ELF-1 (cell line): ENCODE results near the gene CREM.

Experiments
- DNase-seq: peaks from one replicate; pipeline ENCODE4 v3.0.0-alpha.2; 2016; ENCODE audit warnings: low read depth, low spot score

The CREM gene

DNA sequence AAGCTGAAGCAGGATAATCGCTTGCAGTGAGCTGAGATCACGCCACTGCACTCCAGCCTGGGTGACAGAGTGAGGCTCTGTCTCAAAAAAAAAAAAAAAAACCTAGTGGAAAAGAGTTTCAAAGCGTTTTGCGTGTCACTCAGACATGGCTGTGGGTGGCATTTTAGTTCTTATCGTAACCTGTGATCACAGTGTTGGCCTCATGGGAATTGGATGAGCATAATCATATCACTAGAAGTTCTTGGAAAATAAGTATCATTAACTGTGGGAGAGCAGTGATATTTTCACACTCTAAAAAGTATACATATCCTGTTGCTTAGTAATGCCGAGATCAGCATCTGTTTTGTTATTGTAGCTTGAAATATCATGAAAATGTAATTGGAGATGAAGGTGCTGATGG, 92.6 kb downstream of the CREM start:
- DNase-seq, result no peak

DNA sequence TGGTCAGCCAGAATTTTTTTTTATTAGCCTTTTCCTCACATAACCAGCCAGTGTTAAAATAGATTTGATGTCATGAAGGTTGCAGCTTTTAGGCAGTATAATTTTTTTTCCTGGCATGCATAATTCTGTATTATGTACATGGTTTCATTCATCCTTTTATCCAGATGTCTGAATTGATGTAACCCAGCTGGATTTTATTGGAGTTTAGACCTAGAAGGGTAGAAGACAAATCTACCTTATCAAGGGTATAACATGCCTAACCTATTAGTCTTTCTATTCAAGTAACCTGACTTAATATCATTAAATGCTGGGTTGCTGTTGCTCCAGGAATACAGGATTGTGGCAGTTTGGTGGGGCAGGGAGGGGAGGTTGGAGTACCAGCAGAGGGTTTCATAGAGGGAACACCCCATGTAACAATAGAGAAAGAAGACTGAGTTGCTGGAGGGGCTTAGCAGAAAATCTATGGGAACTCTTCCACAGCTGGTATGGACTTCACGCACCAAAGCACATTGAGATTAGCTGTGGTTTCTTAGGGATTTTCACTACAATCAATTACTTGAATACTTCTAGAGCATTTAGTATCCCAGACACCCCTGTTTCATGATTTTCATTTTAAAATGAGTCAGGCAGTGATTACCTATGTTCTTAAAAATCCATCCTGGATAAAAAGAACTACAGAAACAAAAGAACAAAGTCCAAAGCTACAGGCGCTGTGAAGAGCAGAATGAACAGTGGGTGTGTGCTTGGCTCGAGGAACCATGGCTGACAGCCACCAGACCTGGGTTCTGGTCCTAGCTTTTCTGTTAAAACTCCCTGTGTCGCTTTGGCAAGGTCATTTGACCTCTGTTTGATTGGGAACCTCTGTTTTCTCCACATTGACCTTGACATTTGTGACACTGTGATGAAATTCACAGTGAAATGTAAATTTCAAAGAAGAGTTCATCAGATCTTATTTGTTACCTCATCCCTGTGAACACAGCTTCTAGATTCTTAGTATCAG, 93.5 kb downstream of the CREM start:
- DNase-seq, result no peak

DNA sequence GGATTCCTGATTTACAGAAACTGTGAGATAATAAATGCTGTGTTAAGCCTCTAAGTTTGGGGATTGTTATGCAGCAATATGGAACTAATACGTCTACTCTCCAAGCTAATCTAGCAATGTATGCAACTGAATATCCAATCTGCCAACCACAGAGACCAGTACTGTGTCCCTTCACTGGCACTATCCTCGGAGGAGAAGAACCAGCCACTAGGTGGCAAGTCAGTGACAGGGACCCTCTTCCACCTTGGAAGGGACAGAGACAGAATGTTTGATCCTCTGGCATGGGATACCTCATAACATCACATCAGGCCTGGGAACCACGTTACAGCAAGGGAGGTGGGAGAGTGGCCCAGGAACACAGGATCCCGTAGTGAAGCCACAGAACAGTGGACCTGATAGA, 96.4 kb downstream of the CREM start:
- DNase-seq, result no peak

DNA sequence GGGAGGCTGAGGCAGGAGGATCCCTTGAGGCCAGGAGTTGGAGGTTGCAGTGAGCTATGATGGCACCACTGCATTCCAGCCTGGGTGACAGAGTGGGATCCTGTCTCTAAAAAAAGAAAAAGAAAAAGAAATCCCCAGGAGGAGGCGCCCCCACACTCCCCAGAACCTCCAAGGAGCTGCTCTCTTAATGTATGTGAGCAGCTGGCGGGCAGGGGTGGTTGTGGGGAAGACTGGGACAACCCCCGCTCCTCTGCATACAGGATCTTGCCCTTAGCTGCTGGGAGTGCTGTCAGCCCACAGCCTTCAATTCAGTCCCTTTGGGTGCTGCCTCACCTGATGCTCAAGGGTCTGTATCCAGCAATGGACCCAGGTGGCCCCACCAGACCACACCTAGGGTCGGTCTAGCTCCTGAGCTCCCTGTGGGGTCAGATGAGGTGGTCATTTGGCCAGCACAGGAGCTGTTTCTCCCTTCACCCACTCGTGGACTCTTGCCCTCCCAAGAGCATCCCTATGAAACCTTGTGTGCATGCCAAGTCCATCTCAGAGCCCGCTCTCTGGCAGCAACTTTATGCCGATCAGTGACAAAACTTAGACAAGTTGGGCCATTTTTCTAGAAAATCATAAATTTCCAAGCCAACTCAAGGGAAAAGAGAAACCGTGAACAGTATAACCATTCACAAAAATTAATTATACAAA, 97.5 kb downstream of the CREM start:
- no peak for DNase-seq

DNA sequence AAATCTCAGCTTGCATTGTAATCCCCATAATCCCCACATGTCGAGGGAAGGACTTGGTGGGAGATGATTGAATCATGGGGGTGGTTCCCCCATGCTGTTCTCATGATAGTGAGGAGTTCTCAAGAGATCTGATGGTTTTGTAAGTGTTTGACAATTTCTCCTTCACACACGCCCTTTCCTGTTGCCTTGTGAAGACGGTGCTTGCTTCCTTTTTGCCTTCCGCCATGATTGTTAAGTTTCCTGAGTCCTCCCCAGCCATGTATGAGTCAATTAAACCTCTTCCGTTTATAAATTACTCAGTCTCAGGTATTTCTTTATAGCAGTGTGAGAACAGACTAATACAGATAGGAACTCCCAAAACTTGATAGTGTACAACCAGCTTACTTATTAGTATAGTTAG, 98.6 kb downstream of the CREM start:
- DNase-seq, result no peak

DNA sequence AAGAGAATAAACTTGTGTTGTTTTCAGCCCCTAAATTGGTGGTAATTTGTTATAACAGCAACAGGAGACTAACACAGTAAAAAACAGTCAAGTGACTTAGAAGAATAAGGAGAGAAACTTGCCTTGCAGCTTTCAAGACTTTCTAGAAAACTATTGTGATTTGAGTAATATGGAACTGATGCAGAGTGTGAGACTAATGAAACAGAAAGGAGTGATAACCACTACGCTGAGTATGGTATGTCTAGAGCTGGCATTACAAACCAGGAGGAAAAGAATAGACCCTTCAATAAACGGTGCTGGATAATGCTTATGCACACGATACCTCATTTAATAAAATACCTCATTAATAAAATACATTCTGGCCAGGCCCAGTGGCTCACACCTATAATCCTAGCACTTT, 99.9 kb downstream of the CREM start:
- DNase-seq, result no peak

DNA sequence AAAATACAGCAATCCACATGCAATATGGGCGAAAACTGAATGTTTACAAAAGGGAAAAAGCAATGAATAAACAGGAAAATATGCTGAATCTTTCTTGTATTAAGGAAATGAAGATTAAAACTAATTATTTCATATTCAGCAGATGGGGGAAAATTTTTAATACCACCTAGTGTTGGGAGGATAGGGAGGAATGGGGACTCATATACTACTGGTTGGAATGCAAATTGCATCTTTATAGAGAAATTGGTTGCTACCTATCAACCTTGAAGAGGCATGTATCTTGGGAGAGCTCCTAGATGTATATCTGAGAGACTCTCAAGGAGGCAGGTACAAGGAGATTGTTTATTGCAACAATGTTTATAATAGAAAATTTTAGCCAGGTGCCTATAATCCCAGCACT, 101.4 kb downstream of the CREM start:
- DNase-seq, result no peak

DNA sequence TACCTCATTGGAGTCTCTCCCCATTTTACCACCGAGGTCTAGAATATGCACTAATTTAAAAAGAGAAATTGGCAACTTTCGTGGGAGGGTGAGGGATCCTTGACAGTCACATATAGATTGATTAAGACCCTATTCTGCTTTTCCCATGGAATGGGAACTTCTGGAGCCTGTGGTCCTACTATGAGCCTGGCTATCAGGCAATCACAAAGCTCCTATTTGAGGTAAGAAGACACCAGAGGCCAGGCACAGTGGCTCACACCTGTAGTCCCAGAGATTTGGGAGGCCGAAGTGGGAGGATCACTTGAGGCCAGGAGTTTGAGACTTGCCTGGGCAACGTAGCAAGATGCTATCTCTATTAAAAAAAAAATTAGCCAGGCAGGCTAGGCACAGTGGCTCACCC, 105.0 kb downstream of the CREM start:
- no peak for DNase-seq

DNA sequence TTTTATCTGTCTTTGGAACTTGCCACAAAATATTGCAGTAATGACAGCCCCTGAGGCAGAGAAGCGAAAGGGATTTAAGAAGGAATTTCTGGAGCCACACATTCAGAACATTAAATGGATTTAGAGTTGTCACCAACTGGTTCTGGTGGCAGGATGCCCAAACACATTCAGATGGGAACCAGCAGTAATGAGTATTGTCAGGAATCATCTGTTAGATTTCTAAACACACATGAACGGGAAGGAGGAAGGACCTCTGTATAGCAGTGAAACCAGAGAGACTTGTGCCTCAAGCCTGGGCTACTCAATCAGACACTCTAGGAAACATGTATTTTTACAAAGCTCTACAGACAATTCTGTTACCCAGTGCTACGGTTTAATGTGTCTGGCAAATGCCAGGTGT, 105.9 kb downstream of the CREM start:
- DNase-seq, result no peak

DNA sequence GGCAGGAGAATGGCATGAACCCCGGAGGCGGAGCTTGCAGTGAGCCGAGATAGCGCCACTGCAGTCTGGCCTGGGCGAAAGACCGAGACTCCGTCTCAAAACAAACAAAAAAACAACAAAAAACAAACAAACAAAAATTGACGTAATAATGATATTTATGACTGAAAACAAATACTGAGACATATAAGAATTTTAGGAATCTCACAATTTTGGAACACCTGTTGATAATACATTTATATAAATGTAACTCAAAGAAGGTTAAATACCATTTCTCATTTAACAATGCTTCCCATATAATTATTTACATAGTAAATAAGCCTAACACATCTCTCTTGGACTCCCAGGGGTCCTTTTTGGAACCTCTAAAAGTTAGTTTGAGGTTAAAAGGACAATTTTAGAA, 107.4 kb downstream of the CREM start:
- no peak for DNase-seq

DNA sequence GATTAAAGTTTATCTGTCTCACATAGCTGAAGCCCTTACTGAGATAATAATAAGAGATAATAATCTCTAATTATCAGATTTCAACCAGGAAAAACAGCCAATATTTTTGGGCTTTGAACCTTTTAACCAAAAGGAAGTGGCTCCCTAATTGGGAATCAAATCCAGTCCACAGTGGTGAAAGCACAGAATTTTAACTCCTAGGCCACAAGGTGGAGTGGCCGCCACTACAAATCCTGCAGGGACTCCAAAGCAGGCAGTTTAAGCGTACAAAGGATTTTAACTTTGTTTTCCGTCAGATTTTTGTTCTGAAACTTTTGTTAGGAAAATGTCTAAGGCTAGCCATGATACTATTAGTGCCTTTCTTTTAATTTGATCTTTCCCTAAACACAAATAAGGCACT, 110.1 kb downstream of the CREM start:
- no peak for DNase-seq

DNA sequence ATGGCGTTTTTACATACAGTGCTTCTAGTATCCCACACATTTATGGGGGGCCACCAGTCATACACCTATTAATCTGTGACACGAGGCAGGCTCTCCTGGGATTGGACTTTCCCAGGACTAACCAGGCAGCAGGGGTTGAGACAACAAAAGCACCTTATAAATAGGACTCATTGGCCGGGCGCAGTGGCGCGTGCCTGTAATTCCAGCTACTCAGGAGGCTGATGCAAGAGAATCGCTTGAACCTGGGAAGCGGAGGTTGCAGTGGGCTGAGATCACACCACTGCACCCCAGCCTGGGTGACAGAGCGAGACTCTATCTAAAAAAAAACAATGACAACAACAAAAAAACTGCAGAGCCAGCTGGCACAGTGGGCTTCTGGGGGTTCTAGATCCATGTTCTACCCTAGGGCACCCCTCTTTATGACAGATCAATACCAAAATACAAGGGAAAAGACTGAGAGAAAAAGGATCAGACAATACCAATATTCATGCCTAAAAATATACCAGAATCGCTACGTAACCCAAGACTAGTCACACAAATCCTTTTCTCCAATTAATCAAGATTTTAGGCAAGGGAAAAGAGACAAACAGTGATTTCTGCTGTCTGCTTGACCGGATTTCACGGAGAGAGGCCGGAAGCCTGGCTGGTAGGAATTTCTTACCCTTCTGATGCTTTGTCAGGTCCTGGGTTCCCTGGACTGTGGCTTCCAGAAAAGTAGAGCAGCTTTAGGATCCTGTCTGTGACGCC, 111.3 kb downstream of the CREM start:
- DNase-seq, result no peak

DNA sequence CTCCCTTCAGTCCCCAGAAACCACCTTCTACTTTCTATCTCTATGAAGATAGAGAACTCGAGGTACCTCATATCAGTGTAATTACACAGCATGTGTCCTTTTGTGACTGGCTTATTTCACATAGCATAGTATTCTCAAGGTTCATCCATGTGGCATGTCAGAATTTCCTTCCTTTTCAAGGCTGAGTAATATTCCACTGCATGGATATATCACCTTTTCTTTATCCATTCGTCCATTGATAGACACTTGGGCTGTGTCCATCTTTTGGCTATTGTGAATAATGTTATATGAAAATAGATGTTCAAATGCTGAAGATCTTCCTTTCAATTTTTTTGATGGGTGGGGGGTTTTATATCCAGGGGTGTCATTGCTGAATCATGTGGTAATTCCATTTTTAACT, 117.9 kb downstream of the CREM start:
- DNase-seq, result no peak

DNA sequence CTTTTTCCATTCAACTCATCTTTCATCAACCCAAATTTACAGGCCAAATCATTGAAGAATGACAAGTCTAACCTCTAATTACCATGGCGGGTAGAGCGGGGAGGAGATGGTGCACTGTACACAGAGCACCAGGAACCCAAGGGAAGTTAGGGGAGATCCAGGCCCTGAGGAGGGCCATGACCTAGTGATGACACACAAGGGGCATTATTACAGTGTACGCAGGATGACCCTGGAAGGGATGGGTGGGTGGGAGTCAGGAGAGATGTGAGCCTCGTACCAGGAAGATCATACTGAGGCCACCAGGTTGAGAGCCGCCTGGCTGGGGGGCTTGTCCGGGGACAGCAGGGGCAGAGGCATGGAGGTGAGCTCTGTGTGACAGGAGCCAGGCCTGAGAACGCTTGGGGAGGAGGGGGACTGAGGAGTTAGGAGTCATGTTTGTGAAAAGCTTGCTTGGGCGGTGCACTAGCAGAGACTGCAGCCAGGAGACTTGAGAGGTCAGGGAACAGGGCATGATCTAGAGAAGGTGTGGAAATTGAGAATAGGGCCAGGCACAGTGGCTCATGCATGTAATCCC, 120.2 kb downstream of the CREM start:
- DNase-seq, result no peak

DNA sequence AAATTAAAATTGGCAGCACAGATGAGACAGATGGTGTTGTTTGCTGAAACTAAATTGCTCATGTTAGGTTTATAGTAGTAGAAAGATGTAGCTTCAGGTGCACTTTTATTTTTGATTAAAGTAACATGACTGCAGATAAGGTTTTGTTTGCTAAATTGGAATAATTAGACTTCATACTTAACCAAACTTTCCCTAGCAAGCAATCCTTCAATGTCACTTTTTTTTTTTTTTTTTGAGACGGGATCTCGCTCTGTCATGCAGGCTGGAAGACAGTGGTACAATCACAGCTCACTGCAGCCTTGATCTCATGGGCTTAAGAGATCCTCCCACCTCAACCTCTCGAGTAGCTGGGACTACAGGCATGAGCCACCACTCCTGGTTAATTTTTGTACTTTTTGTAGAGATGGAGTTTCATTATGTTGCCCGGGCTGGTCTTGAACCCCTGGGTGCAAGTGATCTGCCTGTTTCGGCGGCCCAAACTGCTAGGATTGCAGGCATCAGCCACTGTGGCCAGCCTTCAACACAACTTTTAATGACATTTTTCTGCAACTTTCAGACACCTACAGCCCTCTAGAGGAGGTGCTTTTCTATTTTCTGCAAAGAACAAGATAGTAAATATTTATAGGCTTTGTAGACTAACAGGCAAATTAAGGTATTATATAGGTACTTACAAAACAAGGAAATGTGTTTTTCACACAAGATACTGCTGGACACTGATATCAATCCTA, 124.9 kb downstream of the CREM start:
- no peak for DNase-seq

DNA sequence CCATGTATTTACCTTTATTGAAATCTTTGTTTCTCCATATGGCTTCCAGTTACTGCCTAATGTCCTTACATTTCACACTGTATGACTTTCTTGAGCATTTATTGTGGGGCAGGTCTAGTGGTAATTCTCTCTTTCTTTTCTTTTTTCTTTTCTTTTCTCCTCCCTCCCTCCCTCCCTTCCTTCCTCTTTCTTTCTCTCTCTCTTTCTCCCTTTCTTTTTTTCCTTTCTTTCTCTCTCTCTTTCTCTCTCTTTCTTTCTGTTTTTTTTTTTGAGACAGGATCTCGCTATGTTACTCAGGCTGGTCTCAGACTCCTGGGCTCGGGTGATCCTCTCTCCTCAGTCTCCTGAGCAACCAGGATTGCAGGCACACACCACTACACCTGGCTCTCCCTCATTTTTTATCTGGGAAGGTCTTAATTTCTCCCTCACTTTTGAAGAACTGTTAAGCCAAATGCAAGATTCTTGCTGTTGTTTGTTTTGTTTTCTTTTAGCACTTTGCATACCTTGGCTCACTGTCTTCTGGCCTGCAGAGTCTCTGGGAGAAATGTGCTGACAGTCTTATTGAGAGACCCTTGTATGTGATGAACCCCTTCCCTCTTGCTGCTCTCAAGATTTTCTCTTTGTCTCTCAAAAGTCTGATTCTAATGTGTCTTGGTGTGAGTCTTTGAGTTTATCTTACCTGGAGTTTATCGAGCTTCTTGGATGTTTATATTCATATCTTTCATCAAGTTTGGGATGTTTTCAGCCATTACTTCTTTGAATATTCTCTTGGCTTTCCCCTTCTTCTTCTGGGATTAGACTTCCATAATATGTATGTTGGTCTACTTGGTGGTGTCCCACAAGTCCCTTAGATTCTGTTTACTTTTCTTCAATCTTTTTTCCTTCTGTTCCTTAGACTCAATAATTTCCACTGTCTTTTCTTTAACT, 130.7 kb downstream of the CREM start:
- DNase-seq, result no peak

DNA sequence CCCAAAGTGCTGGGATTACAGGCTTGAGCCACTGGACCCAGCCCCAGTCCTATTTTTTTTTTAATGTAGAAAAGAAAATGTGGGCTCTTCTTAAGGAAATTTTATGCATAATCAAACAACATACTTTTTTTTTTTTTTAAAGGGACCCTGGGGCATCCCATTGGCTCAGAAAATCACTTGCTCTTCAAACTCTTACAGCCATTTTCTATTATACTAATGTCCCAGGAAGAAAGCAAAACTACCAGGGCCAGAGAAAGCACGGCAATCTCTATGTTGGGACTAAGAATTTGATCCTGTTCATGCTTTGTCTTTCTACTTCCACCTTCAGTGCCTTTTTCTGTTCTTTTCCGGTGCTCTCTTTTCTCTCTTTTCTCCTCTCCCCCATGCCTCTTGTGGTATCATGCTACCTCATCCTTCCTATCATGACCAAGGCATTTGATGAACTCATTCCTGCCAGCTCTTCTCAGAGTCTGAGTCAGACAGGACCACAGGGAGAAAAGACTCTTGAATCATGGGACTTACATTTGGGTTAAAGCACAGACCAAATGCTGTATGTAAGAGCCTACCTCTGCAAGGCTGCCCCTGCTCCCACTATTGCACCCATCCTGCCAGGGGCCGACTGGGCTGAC, 133.2 kb downstream of the CREM start:
- no peak for DNase-seq

DNA sequence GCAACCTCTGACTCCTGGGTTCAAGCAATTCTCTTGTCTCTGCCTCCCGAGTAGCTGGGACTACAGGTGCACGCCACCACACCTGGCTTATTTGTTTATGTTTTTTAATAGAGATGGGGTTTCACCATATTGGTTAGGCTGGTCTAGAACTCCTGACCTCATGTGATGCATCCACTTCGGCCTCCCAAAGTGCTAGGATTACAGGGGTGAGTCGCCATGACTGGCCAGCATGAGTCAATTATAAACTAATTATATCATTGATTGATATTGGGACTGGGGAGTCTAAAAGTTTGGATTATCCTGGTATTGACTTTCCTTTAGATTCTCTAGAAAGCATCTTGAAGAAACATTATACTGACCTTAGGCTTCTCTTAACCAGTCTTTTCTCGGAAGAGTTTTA, 135.8 kb downstream of the CREM start:
- no peak for DNase-seq
